Adrenal gland (tissue), 12 donors: ENCODE data around the gene PPM1L. TPM values are rescaled to one million over a fixed set of nuclear protein-coding genes. Genes with fewer than 3 reads are reported as not detected.

Experiments
- DNase-seq, 7 donors: peaks; one replicate each; pipeline ENCODE4 v3.0.0-alpha.2; 2019 to 2020
- H3K27ac ChIP-seq, 5 donors: fragments of 200-600 bp; sonication (generic) in 4 of 5; 1 replicate in 3 of 5; 2 replicates in 2 of 5; pipeline versions ENCODE4 v1.5.1 to v1.8.0; 2016 to 2020; ENCODE audit warnings: mild to moderate bottlenecking in 1 of 5
- H3K27me3 ChIP-seq: fragments of 200-600 bp; 2 replicates; pipeline ENCODE4 v1.8.0; 2021
- H3K36me3 ChIP-seq, 2 donors: fragments of 200-600 bp; replicated peaks in 1 of 2; 1 replicate in 1 of 2; 2 replicates in 1 of 2; pipeline versions ENCODE4 v1.5.1 to v1.8.0; 2018 to 2022
- H3K4me1 ChIP-seq, 2 donors: fragments of 200-600 bp; replicated peaks in 1 of 2; 1 replicate in 1 of 2; 2 replicates in 1 of 2; pipeline versions ENCODE4 v1.5.1 to v1.8.0; 2018 to 2021
- H3K4me3 ChIP-seq, 4 donors: fragments of 200-600 bp; sonication (generic) in 3 of 4; one replicate each; pipeline ENCODE4 v1.5.1; 2016 to 2018
- H3K9me3 ChIP-seq, 3 donors: fragments of 200-600 bp; sonication (generic) in 1 of 3; replicated peaks in 1 of 3; 1 replicate in 2 of 3; 2 replicates in 1 of 3; pipeline versions ENCODE4 v1.5.1 to v1.8.0; 2016 to 2021
- CTCF ChIP-seq, 6 experiments: fragments of 450-650 bp in 4 of 6; fragments of 200-600 bp in 2 of 6; sonication (generic) in 1 of 6; IDR thresholded peaks; 1 replicate in 5 of 6; 2 replicates in 1 of 6; pipeline versions ENCODE4 v1.5.1 to v1.8.0; 2016 to 2021; ENCODE audit warnings: antibody characterized with exemption in 6 of 6, mild to moderate bottlenecking in 2 of 6, moderate library complexity in 1 of 6
- POLR2A ChIP-seq, 2 donors: fragments of 450-650 bp; IDR thresholded peaks; one replicate each; pipeline ENCODE4 v1.6.1; 2017; ENCODE audit warnings: antibody characterized with exemption in 2 of 2, mild to moderate bottlenecking in 2 of 2, moderate library complexity in 1 of 2
- WGBS, 4 donors: extraction: QIAGEN DNeasy Blood & Tissue Kit in 2 of 4; methylation state at CpG; one replicate each; pipeline versions ENCODE4 v1.1.5 to v1.1.7; 2013 to 2017; 5-methylcytosine and 5-hydroxymethylcytosine counted together
- intact Hi-C, 2 donors: fragments of 100-400 bp; cut with DNase I; formaldehyde crosslinking; loops; one replicate each; pipeline versions ENCODE4 v1.14.1 to v1.15.0; 2022 to 2023
- polyA plus RNA-seq, 3 donors: library from polyadenylated mRNA; stranded (reverse); fragments of 200-250 nt in 2 of 3; fragments of 350-450 nt in 1 of 3; fragmentation: Illumina TruSeq in 1 of 3; extraction: RNeasy Lipid Tissue Mini Kit (QIAGEN cat#74804) in 1 of 3; gene quantifications; one replicate each; pipeline ENCODE4 v1.2.3, GENCODE V29; 2013 to 2014
- total RNA-seq, 9 donors: library from RNA; depleted of rRNA in 4 of 9; stranded (reverse); fragments of >200 nt in 4 of 9; fragments of 120-200 nt in 1 of 9; fragmentation: NEBNext Ultra II Directional in 1 of 9; extraction: Animal tissue kit (Norgen Biotek cat#: 25700) in 1 of 9; gene quantifications; one replicate each; pipeline versions ENCODE4 v1.1.0 to v1.2.4, GENCODE V29; 2013 to 2023
- donor health status: healthy with polysubstance abuse.
- donor health status: Bipolar disorder and iron deficiency.
- donor health status: DM: yes; HTN: yes; CAD: no.
- donor health status: DM: no; HTN: no; CAD: no.
- donor health status: DM: no; HTN: no; CAD: no.
- donor health status: DM: yes; HTN: yes; CAD: no.

Gene PPM1L
- total and polyA plus RNA-seq, 12 donors, result 2.4 to 53.6 (median 35.0) TPM

GRCh38 chr3:160885791-160886286 is 129.8 kb downstream of the PPM1L start:
- intact Hi-C loops, result no loop called here
- H3K36me3 ChIP-seq, result no peaks in the 10 kb centered on the region
- DNase-seq, result peak; percentile 29 to 80 (median 55)
- 41 to 56% (median 47%) methylated on average over 5 of the region's 5 CpGs; no CpG with 5 or more reads in 1 of the 4 donors for WGBS, 4 donors
- H3K9me3 ChIP-seq, result peaks cover 0 to 5% (median 0%) of the 10 kb centered on the region in 3 donors
- no peaks in the 10 kb centered on the region for H3K27me3 ChIP-seq
- no peaks in the 10 kb centered on the region for H3K4me1 ChIP-seq
- TF ChIP-seq POLR2A (IDR thresholded peaks at IDR 0.05), result no peak
- TF ChIP-seq CTCF (IDR thresholded peaks at IDR 0.05), result no peak
- H3K27ac ChIP-seq, result no peak overlapping the region
- H3K4me3 ChIP-seq, result no peak overlapping the region

- no peaks in the 10 kb centered on the region for H3K4me1 ChIP-seq
- H3K4me3 ChIP-seq, result no peak overlapping the region
- no peak overlapping the region for H3K27ac ChIP-seq
- intact Hi-C loops, result no loop called here
- H3K9me3 ChIP-seq, result peaks cover 0 to 5% (median 0%) of the 10 kb centered on the region in 3 donors
- TF ChIP-seq POLR2A (IDR thresholded peaks at IDR 0.05), result no peak
- no peak for TF ChIP-seq CTCF (IDR thresholded peaks at IDR 0.05)
- H3K27me3 ChIP-seq, result no peaks in the 10 kb centered on the region
- no peaks in the 10 kb centered on the region for H3K36me3 ChIP-seq
- DNase-seq, result no peak
- WGBS, 4 donors, result 82 to 100% (median 85%) methylated on average over 4 of the region's 4 CpGs
Measured at GRCh38 chr3:160886421-160886820, 130.4 kb downstream of the PPM1L start.

- DNase-seq, result no peak
- intact Hi-C loops, result no loop called here
Measured at GRCh38 chr3:160893207-160893606, 137.2 kb downstream of the PPM1L start.

GRCh38 chr3:160904691-160905090 is 148.7 kb downstream of the PPM1L start:
- no peak for TF ChIP-seq POLR2A (IDR thresholded peaks at IDR 0.05)
- TF ChIP-seq CTCF (IDR thresholded peaks at IDR 0.05), result no peak
- Histone ChIP-seq H3K27ac (no peak overlapping the region), H3K4me1 (no peaks in the 10 kb centered on the region)

More at GRCh38 chr3:160893207-160893606, 137.2 kb downstream of the PPM1L start:
- no peak overlapping the region for H3K4me3 ChIP-seq
- no peak overlapping the region for H3K27ac ChIP-seq
- no peak for TF ChIP-seq POLR2A (IDR thresholded peaks at IDR 0.05)
- TF ChIP-seq CTCF (IDR thresholded peaks at IDR 0.05), result no peak
- peaks cover 0 to 7% of the 10 kb centered on the region in 2 donors for H3K4me1 ChIP-seq
- H3K36me3 ChIP-seq, result no peaks in the 10 kb centered on the region
- H3K9me3 ChIP-seq, result peaks cover 0 to 5% (median 0%) of the 10 kb centered on the region in 3 donors
- no peaks in the 10 kb centered on the region for H3K27me3 ChIP-seq

More at GRCh38 chr3:160904691-160905090, 148.7 kb downstream of the PPM1L start:
- H3K4me3 ChIP-seq, result no peak overlapping the region
- intact Hi-C loops, result no loop called here
- H3K36me3 ChIP-seq, result no peaks in the 10 kb centered on the region
- 83 to 89% (median 87%) methylated on average over 2 of the region's 2 CpGs for WGBS, 4 donors
- DNase-seq, result no peak
- H3K9me3 ChIP-seq, result no peaks in the 10 kb centered on the region
- H3K27me3 ChIP-seq, result no peaks in the 10 kb centered on the region
